DND-41 (cell line): ENCODE results near the gene DCUN1D2.

Experiments used
- CTCF ChIP-seq: IDR thresholded peaks from 2 replicates; pipeline ENCODE4 v1.5.1; 2012; ENCODE audit warnings: borderline replicate concordance, low read length, moderate library complexity, mild to moderate bottlenecking; ENCODE audit not compliant: poor library complexity, severe bottlenecking; ENCODE audit errors: extremely low read depth
- EZH2 ChIP-seq: IDR thresholded peaks from 3 replicates; pipeline ENCODE4 v1.6.1; 2012; ENCODE audit warnings: borderline replicate concordance, low read depth, mild to moderate bottlenecking, moderate library complexity, low read length, inconsistent platforms; ENCODE audit not compliant: severe bottlenecking

DNA sequence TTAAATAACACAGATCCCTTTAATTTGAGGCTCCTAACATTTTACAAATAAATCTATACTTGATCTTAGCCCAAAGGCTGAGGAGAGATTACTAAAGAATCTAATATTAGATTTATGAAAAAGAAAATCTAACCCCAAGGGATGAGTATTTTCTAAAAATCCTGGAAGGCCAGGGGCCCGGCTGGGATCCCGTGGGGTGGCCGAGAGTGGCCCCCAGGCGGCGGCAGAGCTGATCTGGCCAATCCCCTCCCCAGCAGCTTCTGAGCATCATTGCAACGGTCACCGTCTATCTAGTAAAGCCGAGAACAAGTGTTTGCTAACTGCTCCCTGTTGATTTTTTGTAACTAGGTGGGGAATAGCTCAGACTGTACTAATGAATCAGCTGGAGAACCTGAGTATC lies 74.7 kb downstream of the DCUN1D2 start:
- TF ChIP-seq CTCF (no peak), EZH2 (no peak)
